Activated CD8-positive, alpha-beta T cell treated with anti-CD3 and anti-CD28 coated beads for 36 hours (primary cell): ENCODE measurements around the gene ZSCAN5C. TPM values are rescaled to one million over a fixed set of nuclear protein-coding genes. Genes with fewer than 3 reads are reported as not detected.
A peak's percentile ranks its signal among the peaks of the same experiment; 100 is the strongest.

ENCODE experiments used
- ATAC-seq: fragments of 200-7000 bp; cut with Tn5 transposase; one replicate; pipeline ENCODE4 v1.10.0; 2021; ENCODE audit warnings: mild to moderate bottlenecking, moderate library complexity
- CTCF ChIA-PET: fragments of 350-600 bp; sonication (Branson Sonifier 250); formaldehyde crosslinking; loops from one replicate; lab custom pipeline; 2021; ENCODE audit warnings: antibody characterized with exemption; lab: Charles Lee
- POLR2A ChIA-PET: fragments of 350-600 bp; sonication (Branson Sonifier 250); formaldehyde crosslinking; loops from one replicate; lab custom pipeline; 2021; ENCODE audit warnings: antibody characterized with exemption; lab: Charles Lee
- DNase-seq: peaks from one replicate; pipeline ENCODE4 v3.0.0-alpha.2; 2020
- H3K27ac Mint-ChIP-seq: one replicate; pipeline ENCODE4 v1.8.0; 2021; ENCODE audit warnings: mild to moderate bottlenecking, mixed read lengths
- H3K27me3 Mint-ChIP-seq: one replicate; pipeline ENCODE4 v1.8.0; 2021; ENCODE audit warnings: mixed read lengths
- H3K36me3 Mint-ChIP-seq: one replicate; pipeline ENCODE4 v1.8.0; 2021; ENCODE audit warnings: low read depth, mixed read lengths
- H3K4me1 Mint-ChIP-seq: one replicate; pipeline ENCODE4 v1.8.0; 2021; ENCODE audit warnings: low read depth, mixed read lengths
- H3K4me3 Mint-ChIP-seq: one replicate; pipeline ENCODE4 v1.8.0; 2021; ENCODE audit warnings: mild to moderate bottlenecking, moderate library complexity, mixed read lengths
- H3K9me3 Mint-ChIP-seq: one replicate; pipeline ENCODE4 v1.8.0; 2021; ENCODE audit warnings: mixed read lengths
- intact Hi-C: fragments of 100-400 bp; cut with micrococcal nuclease; formaldehyde crosslinking; loops from one replicate; pipeline ENCODE4 v1.10.0; 2022
- total RNA-seq, 2 experiments: library from RNA; stranded (reverse); gene quantifications; one replicate each; pipeline ENCODE4 v1.2.3, GENCODE V29; 2021
- TF ChIP-seq, protein P1 (sequence below): fragments of 200-600 bp; IDR thresholded peaks from one replicate; pipeline ENCODE4 v1.8.0; 2022; ENCODE audit warnings: antibody characterized with exemption, mild to moderate bottlenecking

Gene ZSCAN5C
- total RNA-seq, 2 experiments from 2014 or later, result not detected

DNA sequence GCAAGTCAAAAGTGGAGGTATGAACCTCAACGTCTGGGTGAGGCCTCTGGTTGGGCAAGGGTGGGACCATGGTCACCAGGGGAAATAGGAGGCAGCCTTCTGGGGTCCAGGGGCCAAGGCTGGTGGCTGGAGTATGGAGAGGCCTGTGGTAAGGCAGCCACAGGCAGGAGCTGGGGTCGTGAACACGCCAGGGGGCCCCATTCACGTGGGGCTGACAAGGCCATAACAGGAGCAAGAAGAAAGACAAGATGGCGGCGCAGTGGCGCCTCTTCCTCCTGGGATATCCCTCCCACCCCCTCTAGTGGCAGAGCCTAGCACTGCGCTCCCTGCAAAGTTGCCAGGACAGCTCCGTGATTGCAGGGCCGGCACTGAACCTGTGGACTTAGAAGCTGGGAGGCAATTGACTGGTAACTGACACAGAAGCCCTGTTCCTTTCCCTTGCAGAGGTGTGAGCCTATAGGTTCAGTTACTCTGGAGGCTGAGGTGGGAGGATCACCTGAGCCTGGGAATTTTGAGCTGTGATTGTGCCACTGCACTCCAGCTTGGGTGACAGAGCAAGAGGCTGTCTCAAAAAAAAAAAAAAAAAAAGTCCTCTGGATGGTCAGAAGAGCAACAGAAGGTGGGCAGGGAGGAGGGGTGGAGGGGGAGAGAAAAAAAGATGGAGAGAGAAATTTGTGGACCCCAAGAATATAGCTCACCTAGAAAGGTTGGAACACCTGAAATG is 50.8 kb downstream of the ZSCAN5C start:
- peaks cover 4% of the 10 kb centered on the region for H3K9me3 Mint-ChIP-seq
- H3K4me1 Mint-ChIP-seq, result no peaks in the 10 kb centered on the region
- intact Hi-C loops, result loop anchor here (5.0 to 10.0 kb wide), 2 partner anchors 102 to 186 kb away; no protein-coding TSS in a partner anchor
- ATAC-seq, result peak; percentile 97
- peak; percentile 90 for DNase-seq
- no peak overlapping the region for H3K27ac Mint-ChIP-seq
- no peaks in the 10 kb centered on the region for H3K27me3 Mint-ChIP-seq
- H3K4me3 Mint-ChIP-seq, result no peak overlapping the region
- ChIA-PET CTCF (interaction anchor here (0.6 to 3.9 kb wide), 37 partner anchors 8 to 443 kb away, joined by 3 to 42 read pairs (median 4); partner anchors contain the start of gene ZNF444), POLR2A (interaction anchor here (1.2 kb wide), 1 partner anchor 80 kb away, joined by 3 read pairs; no protein-coding TSS in a partner anchor)
- TF ChIP-seq, protein P1, sequence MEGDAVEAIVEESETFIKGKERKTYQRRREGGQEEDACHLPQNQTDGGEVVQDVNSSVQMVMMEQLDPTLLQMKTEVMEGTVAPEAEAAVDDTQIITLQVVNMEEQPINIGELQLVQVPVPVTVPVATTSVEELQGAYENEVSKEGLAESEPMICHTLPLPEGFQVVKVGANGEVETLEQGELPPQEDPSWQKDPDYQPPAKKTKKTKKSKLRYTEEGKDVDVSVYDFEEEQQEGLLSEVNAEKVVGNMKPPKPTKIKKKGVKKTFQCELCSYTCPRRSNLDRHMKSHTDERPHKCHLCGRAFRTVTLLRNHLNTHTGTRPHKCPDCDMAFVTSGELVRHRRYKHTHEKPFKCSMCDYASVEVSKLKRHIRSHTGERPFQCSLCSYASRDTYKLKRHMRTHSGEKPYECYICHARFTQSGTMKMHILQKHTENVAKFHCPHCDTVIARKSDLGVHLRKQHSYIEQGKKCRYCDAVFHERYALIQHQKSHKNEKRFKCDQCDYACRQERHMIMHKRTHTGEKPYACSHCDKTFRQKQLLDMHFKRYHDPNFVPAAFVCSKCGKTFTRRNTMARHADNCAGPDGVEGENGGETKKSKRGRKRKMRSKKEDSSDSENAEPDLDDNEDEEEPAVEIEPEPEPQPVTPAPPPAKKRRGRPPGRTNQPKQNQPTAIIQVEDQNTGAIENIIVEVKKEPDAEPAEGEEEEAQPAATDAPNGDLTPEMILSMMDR, result peak; percentile 80
- H3K36me3 Mint-ChIP-seq, result peaks cover 4% of the 10 kb centered on the region

DNA sequence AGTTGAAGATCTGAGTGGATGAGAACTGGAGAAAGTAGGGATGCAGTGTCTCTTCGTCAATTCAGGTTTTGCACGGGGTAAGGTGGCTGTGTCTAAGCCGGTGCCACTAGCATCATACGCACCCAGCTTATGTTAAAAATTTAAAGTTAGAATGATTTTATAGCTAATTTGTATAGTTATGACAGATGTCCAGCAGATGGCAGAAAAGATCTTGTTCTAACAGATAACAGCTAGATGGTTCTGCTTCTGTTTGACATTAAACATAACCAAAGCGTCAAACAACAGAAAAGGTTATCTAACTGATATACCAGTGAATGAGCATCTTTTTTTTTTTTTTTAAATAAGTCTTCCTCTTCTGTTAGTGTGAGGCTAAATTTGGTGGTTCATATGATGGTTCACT is 51.7 kb downstream of the ZSCAN5C start:
- Mint-ChIP-seq H3K27ac (no peak overlapping the region), H3K4me1 (no peaks in the 10 kb centered on the region), H3K36me3 (peaks cover 4% of the 10 kb centered on the region), H3K4me3 (no peak overlapping the region), H3K27me3 (no peaks in the 10 kb centered on the region), H3K9me3 (peaks cover 4% of the 10 kb centered on the region)
- DNase-seq (no peak), ATAC-seq (no peak)
- TF ChIP-seq, protein P1, result peak; percentile 46
- intact Hi-C loops, result loop anchor here (5.0 to 10.0 kb wide), 2 partner anchors 101 to 186 kb away; no protein-coding TSS in a partner anchor
- ChIA-PET POLR2A (no interaction called here), CTCF (interaction anchor here (0.7 to 3.9 kb wide), 28 partner anchors 8 to 194 kb away, joined by 3 to 42 read pairs (median 6); partner anchors contain the start of gene ZNF444)

DNA sequence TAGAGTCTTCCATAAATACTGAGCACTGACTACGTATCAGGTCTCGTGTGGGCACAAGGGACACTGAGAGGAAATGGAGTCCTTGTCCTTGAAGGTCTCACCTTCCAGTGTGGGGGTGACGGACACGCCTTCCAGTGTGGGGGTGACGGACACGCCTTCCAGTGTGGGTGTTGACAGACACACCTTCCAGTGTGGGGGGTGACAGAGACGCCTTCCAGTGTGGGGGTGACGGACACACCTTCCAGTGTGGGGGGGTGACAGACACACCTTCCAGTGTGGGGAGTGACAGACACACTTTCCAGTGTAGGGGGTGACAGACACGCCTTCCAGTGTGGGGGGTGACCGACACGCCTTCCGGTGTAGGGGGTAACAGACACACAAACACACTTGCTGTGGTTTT is 56.2 kb downstream of the ZSCAN5C start:
- DNase-seq, result no peak
- no peak for ATAC-seq
- ChIA-PET POLR2A (no interaction called here), CTCF (interaction anchor here (1.3 kb wide), 1 partner anchor 52 kb away, joined by 4 read pairs; no protein-coding TSS in a partner anchor)
- Mint-ChIP-seq H3K4me1 (no peaks in the 10 kb centered on the region), H3K27me3 (no peaks in the 10 kb centered on the region), H3K36me3 (no peaks in the 10 kb centered on the region), H3K9me3 (no peaks in the 10 kb centered on the region), H3K4me3 (no peak overlapping the region), H3K27ac (no peak overlapping the region)
- intact Hi-C loops, result loop anchor here (10.0 kb wide), 1 partner anchor 97 kb away; no protein-coding TSS in a partner anchor
- TF ChIP-seq, protein P1, result no peak

Other genes with a start within 250 kb of the ZSCAN5C start
- not detected for gene NLRP5, start 215.5 kb upstream of the ZSCAN5C start, total RNA-seq
- gene ZNF787, start 81.0 kb upstream of the ZSCAN5C start, total RNA-seq, result 10 to 100 TPM; 24.2 to 25.8 TPM
- gene ZNF444, start 61.0 kb upstream of the ZSCAN5C start, total RNA-seq, result 10 to 100 TPM; 25.3 to 35.2 TPM
- not detected for gene GALP, start 26.3 kb upstream of the ZSCAN5C start, total RNA-seq
- gene ZSCAN5B, start 4.5 kb upstream of the ZSCAN5C start, total RNA-seq, result not detected
- gene EDDM13, start 70.5 kb downstream of the ZSCAN5C start, total RNA-seq, result 1 to 10 TPM in 1 of 2 experiments, not detected in 1; 1.3 TPM
- gene ZSCAN5A, start 112.6 kb downstream of the ZSCAN5C start, total RNA-seq, result 1 to 10 TPM; 7.7 to 9.0 TPM
- gene ZNF582, start 191.3 kb downstream of the ZSCAN5C start, total RNA-seq, result 1 to 10 TPM; 2.0 to 2.4 TPM
- 1 to 10 TPM; 1.6 to 1.9 TPM for gene ZNF583, start 202.1 kb downstream of the ZSCAN5C start, total RNA-seq